CD4-positive, alpha-beta T cell treated with Interleukin-17A for 1 hour (primary cell): ENCODE data around the gene CABP2.
"Not testable (repeated sequence)": the region's sequence is repeated elsewhere in the genome, so short reads cannot be mapped to it uniquely, and the experiment has no call there.

ENCODE experiments used
- DNase-seq: peaks from one replicate; pipeline ENCODE4 v3.0.0-alpha.2; 2020

Gene CABP2

DNA sequence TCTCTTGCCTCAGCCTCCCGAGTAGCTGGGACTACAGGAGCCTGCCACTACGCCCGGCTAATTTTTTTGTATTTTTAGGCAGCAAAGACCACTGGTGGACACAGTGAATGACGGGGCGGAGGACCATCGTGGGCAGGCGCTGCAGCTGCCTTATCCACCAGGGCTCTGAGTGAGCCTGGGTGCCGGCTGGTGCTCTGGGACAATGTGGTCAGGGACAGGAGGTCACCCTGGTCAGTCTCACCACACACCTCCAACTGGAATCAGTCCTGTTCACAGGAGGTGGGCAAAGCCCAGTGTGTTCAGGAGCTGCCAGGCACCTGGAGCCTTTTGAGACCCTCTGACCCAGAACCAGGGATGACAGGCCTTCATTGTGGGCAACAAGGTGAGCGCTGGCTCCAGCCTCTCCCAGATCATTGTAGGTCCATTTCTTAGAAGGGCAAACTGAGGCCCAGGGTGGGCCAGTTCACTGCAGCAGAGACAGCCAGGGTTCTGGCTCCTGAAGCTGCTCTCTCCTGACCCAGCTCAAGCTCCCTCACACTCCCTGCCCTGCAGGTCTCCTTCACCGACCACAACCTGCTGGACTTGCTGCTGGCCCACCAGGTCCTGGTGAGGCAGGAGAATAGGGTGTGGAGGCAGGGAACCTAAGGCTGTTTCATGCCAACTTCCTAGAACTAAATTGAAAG lies 15.7 kb upstream of the CABP2 start:
- DNase-seq = no peak

DNA sequence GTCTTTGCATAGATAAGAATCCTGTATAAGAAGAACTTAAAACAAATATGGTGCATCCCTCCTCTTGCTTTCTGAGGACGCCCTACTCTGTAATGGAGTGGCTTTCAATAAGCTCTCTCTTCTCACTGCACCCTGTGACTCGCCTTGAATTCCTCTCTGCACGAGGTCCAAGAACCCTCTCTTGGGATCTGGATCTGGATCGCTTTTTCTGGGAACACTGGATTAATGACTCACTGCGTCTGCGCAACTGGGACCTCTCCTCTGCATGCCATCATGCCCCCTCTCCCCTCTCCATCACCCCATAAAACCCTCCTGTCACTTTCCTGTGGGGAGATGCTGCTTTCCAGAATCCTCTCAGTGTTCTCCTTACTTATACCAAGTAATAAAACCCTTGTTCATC lies 15.1 kb upstream of the CABP2 start:
- DNase-seq = no peak

DNA sequence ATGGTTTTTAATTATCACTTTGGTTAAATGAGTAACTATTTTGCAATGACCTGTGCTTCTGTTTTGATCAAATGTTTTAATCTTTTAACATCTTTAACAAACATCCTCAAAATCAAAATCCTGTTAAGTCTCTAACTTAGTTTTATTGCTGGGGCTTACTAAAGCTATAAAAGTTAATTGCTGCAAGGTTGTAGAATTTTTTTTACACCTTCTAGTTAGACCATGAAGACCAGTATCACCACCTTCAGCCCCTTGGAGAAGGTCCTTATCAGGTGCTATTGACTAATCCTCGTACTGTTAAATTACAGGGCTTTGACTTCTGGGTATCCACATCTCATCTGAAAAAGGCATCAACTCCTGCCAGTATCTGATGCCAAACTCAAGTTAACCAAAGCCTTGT lies 12.3 kb upstream of the CABP2 start:
- DNase-seq = no peak

DNA sequence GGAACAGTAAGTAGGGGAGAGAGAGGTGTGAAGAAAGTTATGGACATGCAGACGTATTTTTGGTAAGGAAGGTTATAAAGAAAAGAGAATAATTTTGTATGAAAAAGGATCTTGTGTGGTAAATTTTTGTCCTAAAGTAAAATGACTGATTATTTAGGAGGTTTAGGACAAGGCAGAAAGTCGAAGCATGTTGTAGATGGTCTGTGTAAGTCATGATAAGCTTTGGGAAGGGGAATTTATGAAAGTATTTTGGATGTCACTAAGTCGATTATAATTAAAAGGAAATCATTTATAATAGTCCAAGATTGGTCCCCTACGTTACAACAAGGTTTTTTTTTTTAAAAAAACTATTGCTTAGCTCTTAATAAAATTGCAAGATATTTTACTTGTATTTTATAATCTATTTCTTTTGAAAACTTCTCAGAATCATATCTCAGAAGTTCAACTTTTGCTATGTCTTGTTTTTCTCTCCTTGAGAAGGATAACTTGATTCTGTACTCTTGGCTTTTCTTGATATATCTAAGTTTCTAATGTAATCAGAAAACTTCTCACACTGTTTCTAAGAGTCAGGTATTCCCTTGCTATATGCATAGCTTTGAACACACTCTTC lies 10.9 kb upstream of the CABP2 start:
- DNase-seq = no peak

DNA sequence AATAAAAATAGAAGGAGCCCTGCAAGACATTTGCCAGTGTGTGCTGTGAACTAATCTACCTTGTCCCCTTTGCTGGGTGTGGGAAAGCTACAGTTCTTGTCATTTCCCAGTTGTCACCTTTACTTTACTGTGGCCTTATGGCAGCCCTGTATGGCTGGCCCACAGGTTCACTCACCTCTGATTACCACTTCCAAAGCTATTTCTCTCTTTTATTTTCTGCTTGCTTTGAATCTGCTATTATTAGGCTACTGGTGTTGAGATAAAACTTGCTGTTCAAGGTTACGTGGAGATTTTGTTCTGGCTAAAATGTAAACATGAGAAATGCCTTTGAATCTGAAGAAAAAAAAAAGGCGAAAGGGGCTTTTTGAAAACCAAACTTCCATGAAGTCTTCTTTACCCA lies 9.6 kb upstream of the CABP2 start:
- no peak for DNase-seq

DNA sequence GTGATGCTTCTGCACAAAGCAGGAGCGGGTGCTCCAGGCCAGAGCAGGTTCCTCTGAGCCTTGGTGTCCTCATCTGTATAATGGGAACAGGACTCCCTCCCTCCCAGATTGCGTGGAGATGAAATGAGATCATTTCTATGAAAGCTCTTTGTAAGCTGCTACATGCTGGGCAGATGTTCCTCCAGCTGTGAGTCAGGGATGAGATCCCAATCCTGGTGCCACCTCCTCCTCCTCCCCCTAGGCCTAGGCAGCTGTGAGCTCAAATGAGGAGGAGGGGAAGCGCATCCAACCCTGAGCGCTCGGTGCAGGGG lies 7.0 kb upstream of the CABP2 start:
- DNase-seq = no peak

DNA sequence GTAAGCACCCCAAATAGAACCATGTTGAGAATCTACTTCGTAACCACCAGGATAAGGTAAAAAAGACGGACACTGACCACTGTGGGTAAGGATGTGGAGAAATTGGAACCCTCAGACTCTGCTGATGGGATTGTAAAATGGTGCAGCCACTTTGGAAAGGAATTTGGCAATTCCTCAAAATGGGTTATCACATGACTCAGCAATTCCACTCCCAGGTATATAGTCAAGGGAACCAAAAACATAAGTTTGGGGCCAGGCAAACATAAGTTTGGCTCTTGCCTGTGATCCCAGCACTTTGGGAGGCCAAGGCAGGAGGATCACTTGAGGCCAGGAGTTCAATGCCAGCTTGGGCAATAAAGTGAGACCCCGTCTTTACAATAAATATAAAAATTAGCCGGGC lies 5.1 kb upstream of the CABP2 start:
- DNase-seq = no peak

DNA sequence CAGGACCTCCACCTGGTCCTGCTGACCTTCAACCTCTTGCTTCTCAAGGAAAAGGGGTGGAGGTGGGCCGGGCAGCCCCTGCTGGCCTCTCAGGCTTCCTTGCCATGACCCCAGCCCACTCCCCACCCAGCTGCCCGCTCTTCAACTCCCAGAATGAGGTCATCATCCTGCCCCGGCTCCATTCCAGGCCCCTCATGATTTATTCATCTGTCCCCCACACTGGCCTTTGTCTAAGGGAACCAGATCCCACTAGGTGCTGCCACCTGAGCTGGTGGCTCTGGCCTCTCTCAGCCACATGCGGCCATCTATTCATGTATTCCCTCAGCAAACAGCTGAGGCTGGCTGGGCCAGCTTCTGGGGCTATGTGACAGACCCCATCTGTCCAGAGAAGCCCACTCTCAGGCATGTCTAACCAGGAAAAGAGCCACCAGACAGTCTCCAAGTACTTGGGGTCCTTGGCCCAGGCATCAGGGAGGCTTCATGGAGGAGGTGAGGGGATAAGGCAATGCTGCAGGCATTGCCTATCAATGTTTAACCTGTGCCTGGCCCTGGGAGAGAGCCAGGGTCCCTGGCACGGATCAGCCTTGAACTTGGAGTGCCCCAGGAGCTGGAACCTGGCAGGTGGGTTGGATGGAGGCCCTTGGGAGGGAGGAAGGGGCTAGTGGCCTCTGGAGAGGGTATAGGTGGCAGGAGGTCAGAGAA lies 2.2 kb upstream of the CABP2 start:
- DNase-seq = no peak

DNA sequence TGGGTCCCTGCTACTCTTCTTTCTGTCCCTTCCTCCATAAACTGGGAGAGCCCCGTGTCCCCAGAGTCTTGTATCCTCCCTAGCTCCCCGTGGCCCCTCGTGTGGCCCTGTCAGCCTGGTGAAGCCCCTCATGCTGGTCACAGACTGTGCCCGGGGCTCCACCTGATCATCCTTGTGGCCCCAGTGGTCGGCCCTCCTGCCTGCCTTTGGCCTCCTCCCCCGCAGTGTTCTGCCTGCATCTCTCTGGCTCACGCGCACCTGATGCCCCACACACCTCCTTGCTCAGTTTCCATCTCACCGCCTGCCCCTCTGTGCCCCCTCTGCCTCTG lies 1.2 kb upstream of the CABP2 start:
- DNase-seq = no peak

DNA sequence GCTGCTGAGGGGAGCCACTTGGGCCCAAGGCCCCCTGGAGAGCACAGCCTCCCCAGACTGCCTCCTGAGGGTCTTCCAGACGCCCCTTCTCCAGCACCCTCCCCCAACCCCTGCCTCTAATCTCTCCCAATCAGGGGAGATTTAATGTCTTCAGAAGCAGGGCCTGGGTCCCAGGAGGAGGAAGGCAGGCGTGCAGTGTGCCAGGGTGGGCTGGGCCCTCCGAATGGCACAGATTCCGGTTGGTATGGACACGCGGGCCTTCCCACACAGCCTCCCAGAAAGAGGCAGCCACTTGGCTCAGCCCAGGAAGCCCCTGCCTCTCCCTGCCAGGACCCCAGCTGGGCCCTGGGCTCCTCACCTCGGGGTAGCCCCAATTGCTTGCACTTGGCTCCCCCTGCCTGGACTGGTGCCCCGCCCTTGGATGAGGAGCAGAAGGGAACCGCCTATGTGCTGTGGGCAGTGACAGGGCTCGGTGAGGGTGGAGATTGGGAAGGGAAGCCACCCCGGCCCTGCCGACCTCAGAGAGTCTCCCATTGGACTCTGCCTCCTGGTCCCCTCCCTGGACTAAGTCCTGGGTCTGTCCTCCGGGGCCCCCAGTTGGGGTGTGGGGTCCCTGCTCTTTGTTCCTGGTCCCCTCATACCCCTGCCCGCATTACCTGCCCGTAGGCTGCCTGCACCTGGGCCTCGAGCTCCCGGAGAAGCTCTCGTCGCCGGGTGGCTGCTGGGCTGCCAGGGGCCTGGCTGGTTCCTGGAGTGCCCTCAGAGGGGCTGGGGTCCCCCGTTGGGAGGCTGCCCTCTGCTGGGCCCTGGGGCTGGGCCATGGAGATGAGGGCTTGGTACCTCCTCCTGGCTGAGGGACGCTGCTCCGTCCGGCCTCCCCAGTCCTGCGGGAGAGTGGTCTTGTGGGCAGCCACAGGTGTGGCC lies 572 bp upstream of the CABP2 start:
- no peak for DNase-seq

DNA sequence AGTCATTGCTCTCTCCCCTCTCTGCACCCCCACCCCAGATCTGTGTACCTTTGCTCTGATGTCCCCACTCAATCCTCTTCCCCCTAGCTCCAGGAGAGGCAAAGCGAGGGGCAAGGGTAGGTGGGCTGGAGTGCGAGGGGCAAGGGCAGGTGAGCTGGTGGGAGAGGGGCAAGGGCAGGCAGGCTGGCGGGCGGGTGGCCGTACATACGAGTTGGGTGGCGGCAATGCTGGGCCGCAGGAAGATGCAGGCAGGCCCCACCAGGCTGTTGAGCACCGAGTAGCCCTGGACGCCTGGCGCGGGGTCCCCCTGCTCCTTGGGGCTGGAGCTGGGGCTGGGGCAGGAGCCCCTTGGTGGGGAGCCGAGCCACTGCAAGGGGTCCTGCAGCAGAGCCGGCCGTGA lies 908 bp downstream of the CABP2 start:
- no peak for DNase-seq

DNA sequence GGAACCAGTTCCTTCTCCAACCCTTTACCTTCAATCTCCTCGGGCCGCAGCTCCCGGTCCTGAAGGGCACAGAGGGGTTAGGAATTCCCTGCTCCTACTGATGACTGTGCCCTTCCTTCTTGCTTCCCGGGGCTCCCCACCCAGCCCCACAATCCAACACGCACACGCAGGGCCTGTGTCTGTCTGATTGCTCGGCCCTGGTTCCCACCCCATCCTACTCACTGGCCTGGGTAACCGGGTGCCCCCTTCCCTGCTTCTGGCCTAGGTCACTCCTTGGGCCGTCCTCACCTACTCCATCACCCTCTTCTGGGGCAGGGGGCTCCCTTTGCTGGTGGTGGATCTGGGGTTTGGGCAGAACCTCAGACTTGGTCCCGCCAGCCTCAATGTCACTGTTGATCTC lies 1.3 kb downstream of the CABP2 start:
- no peak for DNase-seq

DNA sequence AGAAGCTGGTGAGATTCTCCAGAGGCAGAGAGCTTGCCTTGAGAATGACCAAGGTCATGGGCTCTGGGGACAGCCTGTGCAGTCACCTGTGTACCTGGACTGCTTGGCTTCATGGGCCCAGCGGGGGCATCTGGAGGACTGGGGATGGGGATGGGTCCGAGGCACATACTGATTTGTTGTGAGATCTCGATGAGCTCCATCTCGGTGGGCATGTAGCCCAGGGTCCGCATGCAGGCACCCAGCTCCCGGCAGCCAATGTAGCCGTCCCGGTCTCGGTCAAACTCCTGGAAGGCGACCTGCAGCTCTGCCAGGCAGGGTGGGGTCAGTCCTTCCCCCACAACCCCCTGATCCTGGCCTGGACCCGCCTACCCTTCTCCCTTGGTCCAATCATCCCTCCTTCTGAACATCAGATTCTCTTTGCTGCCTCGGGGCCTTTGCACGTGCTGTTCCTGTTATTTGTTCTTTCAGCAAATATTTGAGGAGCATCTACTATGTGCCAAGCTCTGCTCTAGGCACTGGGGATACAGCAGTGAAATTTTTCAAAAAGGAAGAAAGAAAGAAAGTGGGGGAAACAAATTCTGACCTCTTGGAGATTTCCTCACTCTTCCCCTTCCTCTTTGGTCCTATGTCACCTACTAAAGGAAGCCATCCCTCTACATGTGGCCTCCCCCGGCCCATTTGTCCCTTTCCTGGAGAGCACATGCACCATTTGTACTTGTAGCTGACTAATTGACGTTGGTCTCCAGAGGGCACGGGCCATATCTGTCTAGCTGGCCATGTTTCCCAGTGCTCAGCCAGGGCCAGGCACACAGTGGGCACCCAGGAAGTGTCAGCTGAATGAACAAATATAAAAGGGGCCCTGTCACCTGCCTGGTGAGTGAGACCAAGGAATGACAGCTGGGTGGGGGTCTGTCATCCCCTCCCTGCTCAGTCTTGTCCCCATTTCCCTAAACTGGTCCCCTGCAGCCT lies 2.1 kb downstream of the CABP2 start:
- DNase-seq = no peak

DNA sequence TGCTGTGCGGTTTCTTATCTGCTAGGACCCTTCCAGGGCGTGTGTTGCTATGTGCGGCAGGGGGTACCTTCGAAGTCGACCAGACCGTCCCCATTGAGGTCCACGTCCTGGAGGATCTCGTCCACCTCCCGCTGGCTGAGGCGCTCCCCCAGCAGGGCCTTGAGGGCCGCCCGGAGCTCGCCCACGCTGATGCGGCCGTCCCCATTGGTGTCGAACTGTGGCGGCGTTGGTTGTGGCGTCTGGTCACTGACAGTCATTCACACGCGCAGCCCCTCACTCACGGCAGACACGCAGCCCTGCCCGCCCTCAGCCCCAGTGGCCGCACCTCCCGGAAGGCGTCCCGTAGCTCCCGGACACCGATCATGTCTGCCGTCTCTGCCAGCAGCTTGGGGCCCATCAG lies 3.5 kb downstream of the CABP2 start:
- no peak for DNase-seq

DNA sequence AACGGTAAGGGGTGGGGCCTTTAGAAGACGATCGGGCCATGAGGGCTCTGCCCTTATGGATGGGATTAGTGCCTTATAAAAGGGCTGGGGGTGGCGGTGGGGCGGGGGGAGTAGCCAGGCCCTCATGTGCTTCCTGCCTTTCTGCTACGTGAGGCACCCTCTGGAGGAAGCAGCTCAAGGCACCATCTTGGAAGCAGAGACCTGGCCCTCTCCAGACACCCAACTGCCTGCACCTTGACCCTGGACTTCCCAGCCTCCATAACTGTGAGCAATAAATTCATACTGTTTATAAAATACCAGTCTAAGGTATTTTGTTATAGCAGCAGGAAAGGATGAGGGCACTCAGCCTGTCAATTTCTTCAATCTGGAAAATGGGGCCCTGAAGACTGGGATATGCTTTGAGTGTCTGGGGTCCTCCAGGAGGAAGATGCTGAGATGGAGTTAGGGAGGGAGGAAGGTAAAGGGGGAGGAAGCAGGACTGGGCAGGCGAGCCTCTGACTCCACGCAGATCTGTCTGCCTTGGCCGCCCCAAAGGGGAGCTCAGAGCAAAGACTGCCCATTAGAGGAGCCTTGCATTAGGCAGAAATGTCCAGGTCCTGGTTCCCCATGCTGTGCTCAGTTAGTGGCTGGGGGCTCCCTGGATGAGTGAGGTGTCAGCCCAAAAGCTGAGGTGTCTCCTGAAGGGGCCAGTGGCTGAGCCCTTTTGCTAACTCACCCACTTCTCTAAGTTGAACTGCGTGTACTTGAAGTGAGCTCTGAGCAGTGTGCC lies 5.3 kb downstream of the CABP2 start:
- no peak for DNase-seq

DNA sequence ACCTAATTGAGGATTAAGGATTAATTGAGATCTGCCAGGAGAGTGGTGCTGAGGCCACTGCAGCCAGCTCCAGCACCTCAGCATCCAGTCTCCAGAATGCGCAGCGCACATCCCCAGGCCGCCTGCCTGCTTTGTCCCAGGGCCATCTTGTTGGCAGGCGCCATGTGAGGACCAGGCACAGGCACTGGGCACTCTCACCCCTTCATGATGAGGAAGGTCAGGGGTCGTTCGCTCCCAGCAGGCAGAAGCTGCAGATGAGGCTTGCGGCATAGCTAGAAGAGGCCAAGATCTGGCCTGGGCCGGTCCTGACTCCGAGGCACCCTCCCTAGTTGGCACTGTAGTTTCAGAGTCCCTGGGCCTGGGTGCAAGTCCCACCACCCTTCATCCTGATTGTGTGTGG lies 6.4 kb downstream of the CABP2 start:
- no peak for DNase-seq

DNA sequence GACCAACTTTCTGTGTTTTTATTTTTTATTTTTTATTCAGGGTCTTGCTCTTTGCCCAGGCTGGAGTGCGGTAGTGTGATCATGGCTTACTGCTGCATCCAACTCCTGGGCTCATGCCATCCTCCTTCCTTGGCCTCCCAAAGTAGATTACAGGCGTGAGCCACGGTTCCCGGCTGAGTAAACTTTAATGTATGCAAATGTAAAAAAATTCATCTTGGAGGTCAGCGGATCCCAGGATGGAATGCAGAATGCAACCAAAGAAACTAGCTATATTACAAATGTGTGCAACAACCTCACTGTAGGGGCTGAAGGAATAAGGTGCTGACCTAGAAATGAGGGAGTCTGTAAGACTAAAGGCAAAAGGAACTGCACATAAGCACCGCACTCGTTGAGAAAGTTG lies 9.1 kb downstream of the CABP2 start:
- DNase-seq = no peak

DNA sequence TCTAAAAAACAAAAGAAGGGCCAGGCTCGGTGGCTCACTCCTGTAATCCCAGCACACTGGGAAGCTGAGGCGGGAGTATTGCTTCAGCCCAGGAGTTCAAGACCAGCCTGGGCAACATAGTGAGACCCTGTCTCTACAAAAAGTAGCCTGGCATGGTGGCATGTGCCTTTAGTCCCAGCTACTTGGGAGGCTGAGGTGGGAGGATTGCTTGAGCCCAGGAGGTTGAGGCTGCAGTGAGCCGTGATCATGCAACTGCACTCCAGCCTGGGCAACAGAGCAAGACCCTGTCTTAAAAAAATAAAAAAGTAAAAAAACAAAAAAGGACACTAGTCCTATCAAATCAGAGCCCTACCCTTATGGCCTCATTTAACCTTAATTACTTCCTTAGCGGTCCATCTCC lies 11.7 kb downstream of the CABP2 start:
- DNase-seq = not testable (repeated sequence)

DNA sequence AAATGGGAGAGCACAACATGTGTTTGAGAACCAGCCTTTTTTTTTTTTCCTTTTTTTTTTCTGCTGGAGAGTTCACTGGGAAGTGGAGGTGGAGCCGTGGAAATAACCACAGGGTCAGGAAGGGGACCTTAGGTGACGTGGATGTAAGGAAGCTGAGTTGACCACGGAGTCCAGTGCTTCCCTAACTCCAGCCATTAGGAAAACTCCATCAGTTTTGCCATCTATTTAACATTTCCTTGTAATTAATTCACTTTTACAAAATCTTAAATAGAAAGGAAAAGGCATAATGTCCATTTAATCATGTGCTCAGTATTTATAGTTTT lies 13.3 kb downstream of the CABP2 start:
- no peak for DNase-seq

DNA sequence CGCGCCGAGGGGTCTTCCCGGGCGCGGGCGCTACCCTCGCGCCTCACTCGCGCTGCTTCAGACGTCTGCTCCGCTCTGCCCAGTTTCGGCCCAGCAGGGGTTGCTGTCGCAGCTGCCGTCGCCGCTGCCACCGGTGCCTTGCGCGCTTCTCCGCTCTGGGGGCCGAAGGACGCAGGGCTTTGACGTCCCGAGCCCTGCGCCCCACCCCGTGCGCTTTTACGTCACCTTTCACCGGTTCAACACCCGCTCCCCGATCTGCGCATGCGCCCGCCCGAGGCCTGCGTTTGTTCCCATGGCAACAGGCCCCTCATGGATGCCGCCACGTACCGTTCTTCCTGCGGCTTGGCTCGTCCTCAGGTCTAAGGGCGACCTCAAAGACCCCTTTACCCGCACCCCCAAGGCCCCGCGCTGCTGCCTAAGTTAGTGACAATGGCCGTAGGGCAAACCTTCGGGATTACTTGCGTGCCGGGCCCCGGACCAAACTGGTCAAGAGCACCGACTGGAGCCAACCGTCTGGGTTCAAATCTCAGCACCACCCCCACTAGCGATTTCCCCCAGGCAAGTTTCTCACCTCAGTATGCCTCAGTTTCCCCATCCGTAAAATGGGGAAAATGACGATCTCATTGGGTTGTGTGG lies 14.6 kb downstream of the CABP2 start:
- peak; percentile 98 for DNase-seq

DNA sequence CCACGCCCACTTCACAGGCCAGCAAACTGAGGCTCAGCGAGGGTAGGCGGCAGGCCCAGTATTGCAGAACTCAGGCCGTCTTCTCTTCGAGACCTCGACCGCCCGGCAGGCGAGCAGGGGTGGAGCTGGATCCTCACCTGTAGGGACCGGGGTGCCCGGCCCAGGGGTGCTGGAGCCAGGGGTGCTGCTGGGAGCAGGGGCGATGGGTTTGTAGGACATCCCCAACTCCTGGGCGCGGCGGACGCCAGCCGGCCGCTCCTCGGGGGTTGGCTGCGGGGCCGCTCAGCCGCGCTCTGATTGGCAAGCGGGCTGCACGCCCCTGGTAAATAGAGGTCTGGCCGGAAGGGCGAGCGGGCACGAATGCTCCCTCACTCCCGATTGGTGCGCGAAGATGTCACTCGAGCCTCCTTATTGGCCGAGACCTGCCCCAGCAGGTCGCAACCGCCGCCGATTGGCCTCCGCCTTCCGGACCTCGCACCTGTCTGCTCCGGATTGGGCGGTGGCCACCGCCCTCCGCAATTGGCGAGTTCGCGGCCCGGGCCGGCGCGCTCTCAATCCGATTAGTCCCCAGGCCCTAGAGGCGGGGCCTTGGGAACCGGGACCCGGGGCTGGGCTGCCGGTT lies 15.3 kb downstream of the CABP2 start, which contains the start of gene CDK2AP2:
Gene CDK2AP2 (minus strand): TSS at position 299 of the 622 bp plus-strand sequence. CDS start 80 bp downstream, at position 219.
- DNase-seq = peak; percentile 98
